GM10847 (cell line): ENCODE data around the gene KANSL1L.

Source experiments
- POLR2A ChIP-seq: IDR thresholded peaks from 2 replicates; pipeline ENCODE4 v1.6.1; 2011; ENCODE audit not compliant: insufficient read length; ENCODE audit errors: extremely low read depth

KANSL1L gene

DNA sequence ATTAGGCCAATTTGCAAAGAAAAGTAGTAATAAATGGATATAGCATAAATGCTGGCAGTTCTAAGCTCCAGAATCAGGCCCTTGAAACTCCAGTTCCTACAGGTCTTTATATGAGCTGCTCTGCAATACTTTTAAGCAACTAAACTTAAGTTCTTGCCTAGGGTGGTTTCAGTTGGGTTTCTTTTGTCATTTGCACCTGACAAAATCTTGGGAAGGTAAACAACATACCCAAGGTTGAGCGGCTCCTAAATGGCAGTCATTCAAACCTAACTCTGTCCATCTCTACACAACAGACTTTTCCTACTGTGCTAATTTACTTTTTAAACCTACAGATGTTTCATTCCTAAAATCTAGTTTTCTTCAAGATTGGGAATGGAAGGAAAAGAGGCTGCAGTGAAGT, 9.3 kb upstream of the KANSL1L start:
- TF ChIP-seq POLR2A: no peak

DNA sequence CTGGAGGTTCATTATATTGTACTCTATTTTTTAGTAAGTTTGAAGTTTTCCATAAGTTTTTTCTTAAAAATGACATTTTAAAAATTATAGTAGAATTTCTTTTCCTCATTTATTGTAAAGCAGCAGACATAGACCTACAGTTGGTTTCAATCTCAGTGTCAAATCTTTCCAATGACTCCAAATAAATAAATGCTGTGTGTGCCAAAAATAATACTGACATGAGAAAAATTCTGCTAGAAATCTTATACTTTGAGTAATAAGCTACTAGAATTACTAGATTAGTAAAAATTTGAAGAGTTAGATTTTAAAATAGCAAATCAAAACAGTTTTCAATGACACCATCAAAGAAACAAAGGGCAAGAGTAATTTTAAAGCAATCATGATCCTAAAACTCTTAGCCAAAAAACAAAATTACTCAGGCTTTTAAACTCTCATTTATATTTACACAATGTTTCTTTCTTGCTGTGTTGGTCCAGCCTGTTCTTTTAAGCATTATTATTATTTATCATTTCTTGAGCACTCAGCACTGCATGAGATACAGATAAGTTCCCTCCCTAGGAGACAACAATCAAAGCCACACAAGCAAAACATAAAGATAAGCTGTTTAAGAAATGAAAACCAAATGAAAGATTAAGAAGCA, 8.3 kb upstream of the KANSL1L start:
- TF ChIP-seq POLR2A: no peak

DNA sequence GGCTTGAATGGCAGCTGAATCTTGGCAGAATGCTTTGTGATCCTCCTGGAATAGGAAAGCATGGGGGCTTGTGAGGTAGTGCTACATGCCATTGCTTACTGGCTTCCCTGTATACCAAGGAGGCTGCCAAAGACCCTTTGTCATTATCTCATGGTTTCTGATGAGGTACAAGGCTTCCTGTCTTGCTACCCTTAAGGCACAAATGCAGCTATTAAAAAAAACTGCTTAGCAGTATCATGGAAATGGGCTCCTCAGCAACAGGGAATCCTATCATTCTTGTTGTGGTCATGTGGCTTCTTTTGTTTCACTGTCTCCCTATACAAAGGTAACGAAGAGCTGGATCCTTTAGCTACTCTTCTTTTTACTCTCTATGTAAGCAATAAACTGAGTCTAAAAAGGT, 6.6 kb upstream of the KANSL1L start:
- no peak for TF ChIP-seq POLR2A

DNA sequence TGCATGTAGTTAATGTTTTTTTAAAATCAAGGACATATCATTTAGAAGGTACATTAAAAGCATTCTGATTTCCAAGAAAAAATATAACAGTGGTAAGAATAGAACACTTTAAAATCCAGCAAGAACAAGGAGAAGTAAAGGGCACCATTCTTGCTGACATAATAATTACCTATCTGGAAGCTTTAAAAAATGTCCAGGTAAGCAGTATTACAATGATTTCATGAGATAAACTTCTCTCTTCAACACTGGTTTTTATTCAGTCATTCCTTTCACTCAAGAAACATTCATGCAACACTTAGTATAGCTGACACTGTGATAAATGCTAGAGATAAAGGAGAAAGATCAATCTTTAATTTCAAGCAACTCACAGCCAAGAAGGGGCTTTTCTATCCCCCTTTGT, 2.9 kb upstream of the KANSL1L start:
- TF ChIP-seq POLR2A: no peak

- TF ChIP-seq POLR2A: no peak
These were observed 988 bp upstream of the KANSL1L start for GRCh38 chr2:210172219-210172575.

- peak; percentile 22 for TF ChIP-seq POLR2A
These were observed 534 bp downstream of the KANSL1L start for GRCh38 chr2:210170446-210171303.

DNA sequence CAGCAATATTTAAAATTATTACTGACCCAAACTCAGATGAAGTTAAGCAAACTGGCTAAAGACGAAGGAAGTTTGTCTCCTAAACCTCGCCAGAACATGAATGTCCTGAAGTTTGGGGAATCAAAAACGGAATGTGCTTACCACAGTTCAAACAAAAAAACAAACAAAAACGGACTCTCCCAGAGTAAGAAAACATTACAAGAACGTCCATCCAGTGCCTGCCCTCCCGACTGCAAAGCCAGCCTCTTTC, 1.1 kb downstream of the KANSL1L start:
- TF ChIP-seq POLR2A: no peak

GRCh38 chr2:210169516-210170195, 1.6 kb downstream of the KANSL1L start:
- no peak for TF ChIP-seq POLR2A

GRCh38 chr2:210167227-210167626, 4.0 kb downstream of the KANSL1L start:
- TF ChIP-seq POLR2A: no peak

GRCh38 chr2:210162466-210163124, 8.6 kb downstream of the KANSL1L start:
- TF ChIP-seq POLR2A: no peak

GRCh38 chr2:210159059-210159458, 12.2 kb downstream of the KANSL1L start:
- TF ChIP-seq POLR2A: no peak

DNA sequence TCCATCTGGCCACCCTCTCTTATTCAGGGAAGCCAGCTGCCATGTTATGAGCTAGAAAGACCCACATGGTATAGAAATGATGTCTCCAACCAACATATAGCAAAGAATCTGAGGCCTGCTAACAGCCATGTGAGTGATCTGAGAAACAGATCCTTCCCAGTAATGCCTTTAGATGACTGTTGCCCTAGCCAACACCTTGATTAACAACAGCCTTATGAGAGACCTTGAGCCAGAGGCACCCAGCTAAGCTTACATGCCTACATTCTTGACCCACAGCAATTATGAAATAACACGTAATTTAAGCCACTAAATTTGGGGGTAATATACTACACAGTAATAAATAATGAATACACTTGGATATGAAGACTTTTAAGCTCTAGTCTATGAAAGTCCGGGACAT, 13.0 kb downstream of the KANSL1L start:
- no peak for TF ChIP-seq POLR2A

DNA sequence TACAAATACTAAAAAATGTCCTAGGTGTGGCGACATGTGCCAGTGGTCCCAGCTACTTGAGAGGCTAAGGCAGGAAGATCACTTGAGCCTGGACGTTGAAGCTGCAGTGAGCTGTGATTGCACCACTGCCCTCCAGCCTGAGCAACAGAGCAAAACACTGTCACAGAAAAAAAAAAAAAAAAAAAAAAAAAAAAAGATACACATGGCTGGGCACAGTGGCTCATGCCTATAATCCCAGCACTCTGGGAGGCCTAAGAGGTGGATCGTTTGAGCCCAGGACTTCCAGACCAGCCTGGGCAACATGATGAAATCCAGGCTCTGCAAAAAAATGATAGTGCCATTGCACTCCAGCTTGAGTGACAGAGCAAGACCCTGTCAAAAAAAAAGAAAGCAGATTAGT, 13.7 kb downstream of the KANSL1L start:
- no peak for TF ChIP-seq POLR2A

- TF ChIP-seq POLR2A: no peak
These were observed 23.6 kb downstream of the KANSL1L start for GRCh38 chr2:210147614-210148013.

- TF ChIP-seq POLR2A: no peak
These were observed 39.0 kb downstream of the KANSL1L start for GRCh38 chr2:210132239-210132638.

GRCh38 chr2:210128961-210129360, 42.2 kb downstream of the KANSL1L start:
- no peak for TF ChIP-seq POLR2A
